OCI-LY7 (cell line): ENCODE data around the gene TOR1A. TPM values are rescaled to one million over a fixed set of nuclear protein-coding genes. Genes with fewer than 3 reads are reported as not detected.
A peak's percentile ranks its signal among the peaks of the same experiment; 100 is the strongest.

Experiments
- BruUV-seq: library from RNA; stranded (reverse); fragments of 400-500 nt; replicated peaks from 2 replicates; lab custom pipeline; 2021; lab: Mats Ljungman, UMichigan
- CTCF ChIA-PET: fragments of 300-600 bp; sonication (Branson Sonifier 250); formaldehyde crosslinking; loops from one replicate; lab custom pipeline; 2022; ENCODE audit warnings: antibody characterized with exemption; ENCODE audit not compliant: unreplicated experiment; lab: Charles Lee
- POLR2A ChIA-PET: fragments of 300-600 bp; sonication (Branson Sonifier 250); formaldehyde crosslinking; loops from one replicate; lab custom pipeline; 2022; ENCODE audit warnings: antibody characterized with exemption; lab: Charles Lee
- DNase-seq: peaks from one replicate; pipeline ENCODE4 v3.0.0-alpha.2; 2015; ENCODE audit warnings: low spot score
- H2AFZ ChIP-seq: fragments of 200-600 bp; sonication (generic), shearing (Covaris generic); 2 replicates; pipeline ENCODE4 v1.6.1; 2014; ENCODE audit warnings: mild to moderate bottlenecking, antibody characterized with exemption, low read length, moderate library complexity
- H3K27ac ChIP-seq: fragments of 200-600 bp; sonication (generic); 2 replicates; pipeline ENCODE4 v1.5.1; 2014; ENCODE audit warnings: mixed run types, low read depth, mild to moderate bottlenecking, moderate library complexity, low read length, inconsistent platforms; ENCODE audit not compliant: poor library complexity, severe bottlenecking
- H3K36me3 ChIP-seq: fragments of 200-600 bp; sonication (generic); 2 replicates; pipeline ENCODE4 v1.6.1; 2014; ENCODE audit warnings: mild to moderate bottlenecking, antibody characterized with exemption, low read length, moderate library complexity, mixed read lengths; ENCODE audit not compliant: insufficient read depth
- H3K4me1 ChIP-seq: fragments of 200-600 bp; sonication (generic); 2 replicates; pipeline ENCODE4 v1.5.1; 2014; ENCODE audit warnings: mild to moderate bottlenecking, low read length; ENCODE audit not compliant: insufficient read depth, poor library complexity, severe bottlenecking
- H3K4me2 ChIP-seq: fragments of 200-600 bp; sonication (generic); 2 replicates; pipeline ENCODE4 v1.6.1; 2014; ENCODE audit warnings: mild to moderate bottlenecking, low read length
- H3K4me3 ChIP-seq: fragments of 200-600 bp; sonication (generic); 2 replicates; pipeline ENCODE4 v1.5.1; 2014; ENCODE audit warnings: mild to moderate bottlenecking, low read depth, low read length; ENCODE audit not compliant: poor library complexity, severe bottlenecking
- H3K79me2 ChIP-seq: fragments of 200-600 bp; sonication (generic); 2 replicates; pipeline ENCODE4 v1.6.1; 2016; ENCODE audit warnings: low read depth, mild to moderate bottlenecking, low read length, moderate library complexity, mixed read lengths; ENCODE audit not compliant: insufficient read depth
- H3K9me2 ChIP-seq: fragments of 200-600 bp; sonication (generic); 2 replicates; pipeline ENCODE4 v1.6.1; 2016; ENCODE audit warnings: mild to moderate bottlenecking, low read length, mixed read lengths; ENCODE audit not compliant: insufficient read depth
- H3K9me3 ChIP-seq: fragments of 200-600 bp; sonication (generic); 2 replicates; pipeline ENCODE4 v1.6.1; 2014; ENCODE audit warnings: mild to moderate bottlenecking, mixed run types, low read length, mixed read lengths
- H4K20me1 ChIP-seq: fragments of 200-600 bp; sonication (generic); 2 replicates; pipeline ENCODE4 v1.6.1; 2014; ENCODE audit warnings: mild to moderate bottlenecking, antibody characterized with exemption, low read length, moderate library complexity, mixed read lengths; ENCODE audit not compliant: insufficient read depth
- EZH2phosphoT487 ChIP-seq: fragments of 200-600 bp; sonication (generic); IDR thresholded peaks from 2 replicates; pipeline ENCODE4 v1.6.1; 2018; ENCODE audit warnings: low read depth, borderline replicate concordance, mild to moderate bottlenecking, mixed run types, antibody characterized with exemption, low read length, moderate library complexity, mixed read lengths
- intact Hi-C: fragments of 100-400 bp; cut with micrococcal nuclease; formaldehyde crosslinking; loops from one replicate; pipeline ENCODE4 v1.10.0; 2022; ENCODE audit not compliant: unreplicated experiment
- total RNA-seq, 2 experiments: library from RNA; depleted of rRNA in 1 of 2; stranded (reverse); fragments of >200 nt in 1 of 2; shearing (Covaris generic) in 1 of 2; gene quantifications; 2 replicates each; pipeline ENCODE4 v1.2.3, GENCODE V29; 2014 to 2022
- TF ChIP-seq, protein P1 (sequence below): fragments of 200-600 bp; sonication (generic); conservative IDR thresholded peaks from 2 replicates; pipeline ENCODE4 v1.5.1; 2014; ENCODE audit warnings: mild to moderate bottlenecking, antibody characterized with exemption, low read length, moderate library complexity, mixed read lengths

TOR1A gene
- total RNA-seq, 2 experiments from 2014 or later: 32.7 to 37.0 TPM

DNA sequence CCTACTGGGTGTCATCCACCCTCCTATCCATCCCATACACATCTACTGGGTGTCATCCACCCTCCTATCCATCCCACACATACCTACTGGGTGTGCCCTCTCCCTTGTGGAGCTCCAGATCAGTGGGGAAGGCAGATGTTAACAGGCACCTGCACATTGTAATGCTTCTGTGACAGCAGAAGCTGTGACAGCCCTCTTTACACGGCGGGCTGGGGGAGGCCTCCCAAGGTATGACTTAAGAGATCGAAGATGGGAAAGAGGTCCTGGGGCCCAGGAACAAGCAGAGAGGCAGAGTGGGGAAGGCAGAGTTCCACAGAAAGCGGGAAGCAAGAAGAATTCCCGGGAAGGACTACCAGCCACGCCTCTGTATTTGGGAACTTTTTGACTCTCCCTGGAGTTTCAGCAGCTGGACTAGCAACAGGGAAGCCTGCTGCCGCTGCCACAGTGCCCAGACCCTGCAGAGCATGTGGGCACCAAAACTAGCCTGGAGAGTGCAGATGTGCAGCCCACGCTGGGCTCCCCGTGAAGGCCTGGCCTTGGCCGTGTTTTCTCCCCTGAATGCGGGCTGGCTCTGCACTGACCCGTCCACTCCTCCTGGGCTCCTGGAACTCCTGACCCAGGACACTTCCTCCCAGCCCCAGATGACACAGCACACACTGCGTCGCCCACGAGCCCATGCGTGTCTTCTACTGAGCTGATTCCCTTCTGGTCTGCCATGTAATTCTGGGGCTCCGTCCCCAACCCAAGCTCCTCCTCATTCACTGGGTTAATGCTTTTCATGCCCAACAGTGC is 9.3 kb downstream of the TOR1A start:
- ChIA-PET POLR2A (no interaction called here), CTCF (no interaction called here)

DNA sequence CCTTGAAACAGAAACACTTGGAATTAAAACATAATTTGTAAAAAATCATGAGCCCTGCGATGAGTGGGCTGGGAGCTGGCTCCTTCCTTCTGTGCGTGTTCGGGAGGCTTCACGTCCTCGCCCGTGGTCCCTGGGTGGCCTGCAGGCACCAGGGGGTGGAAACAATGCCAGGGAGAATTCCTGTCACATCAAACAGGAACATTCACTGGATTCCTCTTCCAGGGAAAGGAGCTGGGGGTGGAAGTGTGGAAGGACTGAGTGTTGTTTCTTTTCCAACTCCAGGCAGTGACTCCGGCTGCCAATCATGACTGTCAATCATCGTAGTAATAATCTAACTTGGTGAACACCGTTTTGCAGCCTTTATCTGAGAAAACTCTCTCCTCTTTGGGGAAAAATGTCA is 10.3 kb downstream of the TOR1A start:
- no peak for DNase-seq
- BruUV-seq: TSS peak; percentile 39
- H3K4me1 ChIP-seq: no peaks in the 10 kb centered on the region
- H3K36me3 ChIP-seq: peaks cover 84% of the 10 kb centered on the region
- intact Hi-C loops: no loop called here
- no peaks in the 10 kb centered on the region for H3K9me2 ChIP-seq
- H3K79me2 ChIP-seq: no peaks in the 10 kb centered on the region
- no peak overlapping the region for H3K4me2 ChIP-seq
- no peak overlapping the region for H3K27ac ChIP-seq
- no peak overlapping the region for H2AFZ ChIP-seq
- ChIA-PET CTCF (no interaction called here), POLR2A (interaction anchor here (0.6 kb wide), 1 partner anchor 29 kb away, joined by 4 read pairs; no protein-coding TSS in a partner anchor)
- H4K20me1 ChIP-seq: no peaks in the 10 kb centered on the region
- TF ChIP-seq, protein P1, sequence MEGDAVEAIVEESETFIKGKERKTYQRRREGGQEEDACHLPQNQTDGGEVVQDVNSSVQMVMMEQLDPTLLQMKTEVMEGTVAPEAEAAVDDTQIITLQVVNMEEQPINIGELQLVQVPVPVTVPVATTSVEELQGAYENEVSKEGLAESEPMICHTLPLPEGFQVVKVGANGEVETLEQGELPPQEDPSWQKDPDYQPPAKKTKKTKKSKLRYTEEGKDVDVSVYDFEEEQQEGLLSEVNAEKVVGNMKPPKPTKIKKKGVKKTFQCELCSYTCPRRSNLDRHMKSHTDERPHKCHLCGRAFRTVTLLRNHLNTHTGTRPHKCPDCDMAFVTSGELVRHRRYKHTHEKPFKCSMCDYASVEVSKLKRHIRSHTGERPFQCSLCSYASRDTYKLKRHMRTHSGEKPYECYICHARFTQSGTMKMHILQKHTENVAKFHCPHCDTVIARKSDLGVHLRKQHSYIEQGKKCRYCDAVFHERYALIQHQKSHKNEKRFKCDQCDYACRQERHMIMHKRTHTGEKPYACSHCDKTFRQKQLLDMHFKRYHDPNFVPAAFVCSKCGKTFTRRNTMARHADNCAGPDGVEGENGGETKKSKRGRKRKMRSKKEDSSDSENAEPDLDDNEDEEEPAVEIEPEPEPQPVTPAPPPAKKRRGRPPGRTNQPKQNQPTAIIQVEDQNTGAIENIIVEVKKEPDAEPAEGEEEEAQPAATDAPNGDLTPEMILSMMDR: no peak
- TF ChIP-seq EZH2phosphoT487: no peak
- H3K9me3 ChIP-seq: no peaks in the 10 kb centered on the region
- no peak overlapping the region for H3K4me3 ChIP-seq

More for the DNA sequence above, 9.3 kb downstream of the TOR1A start:
- TF ChIP-seq EZH2phosphoT487: no peak
- TF ChIP-seq, protein P1: no peak
- no peaks in the 10 kb centered on the region for H4K20me1 ChIP-seq
- BruUV-seq: no TSS peak
- H3K9me3 ChIP-seq: no peaks in the 10 kb centered on the region
- no peaks in the 10 kb centered on the region for H3K9me2 ChIP-seq
- DNase-seq: no peak
- no peaks in the 10 kb centered on the region for H3K79me2 ChIP-seq
- no peak overlapping the region for H3K4me3 ChIP-seq
- H3K27ac ChIP-seq: no peak overlapping the region
- no peaks in the 10 kb centered on the region for H3K4me1 ChIP-seq
- H3K4me2 ChIP-seq: no peak overlapping the region
- intact Hi-C loops: no loop called here
- H2AFZ ChIP-seq: no peak overlapping the region
- peaks cover 82% of the 10 kb centered on the region for H3K36me3 ChIP-seq

DNA sequence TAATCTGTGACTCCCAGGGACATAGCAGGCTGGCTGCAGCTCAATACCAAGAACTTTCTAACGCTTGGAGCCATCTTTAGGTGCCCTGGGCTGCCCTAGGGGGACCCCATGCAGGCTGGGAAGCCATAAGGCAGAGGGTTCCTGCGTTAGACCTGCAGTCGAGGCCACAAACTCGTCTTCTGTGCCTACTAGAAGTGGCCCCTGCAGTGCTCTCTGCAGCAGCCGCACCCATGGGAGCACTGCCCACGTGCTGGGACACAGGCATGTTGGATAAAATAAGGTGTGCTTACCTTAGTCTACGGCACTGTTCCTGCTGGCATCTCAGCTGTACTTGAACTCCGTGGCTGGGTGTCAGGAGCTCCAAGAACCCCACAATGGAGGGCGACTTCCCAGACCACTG is 11.6 kb downstream of the TOR1A start:
- H3K4me3 ChIP-seq: no peak overlapping the region
- no peaks in the 10 kb centered on the region for H3K9me2 ChIP-seq
- no peak for TF ChIP-seq EZH2phosphoT487
- TF ChIP-seq, protein P1: no peak
- DNase-seq: no peak
- H4K20me1 ChIP-seq: no peaks in the 10 kb centered on the region
- no peak overlapping the region for H2AFZ ChIP-seq
- H3K79me2 ChIP-seq: no peaks in the 10 kb centered on the region
- no peaks in the 10 kb centered on the region for H3K9me3 ChIP-seq
- intact Hi-C loops: no loop called here
- no peaks in the 10 kb centered on the region for H3K4me1 ChIP-seq
- POLR2A ChIA-PET: interaction anchor here (0.5 to 1.1 kb wide), 2 partner anchors 9 to 81 kb away, joined by 3 read pairs; no protein-coding TSS in a partner anchor
- BruUV-seq: no TSS peak
- H3K4me2 ChIP-seq: no peak overlapping the region
- H3K27ac ChIP-seq: no peak overlapping the region
- H3K36me3 ChIP-seq: peaks cover 82% of the 10 kb centered on the region
- CTCF ChIA-PET: no interaction called here
